A549 treated with AZD9567 at 1 μM for 4 hours (cell line): ENCODE measurements around the gene RND2. TPM values are rescaled to one million over a fixed set of nuclear protein-coding genes. Genes with fewer than 3 reads are reported as not detected.

Experiments used
- total RNA-seq: library from RNA; stranded (reverse); fragments of 200-300 nt; extraction: Qiagen RNA extraction; gene quantifications from 5 replicates; pipeline ENCODE4 v1.2.3, GENCODE V29; 2022; ENCODE audit not compliant: insufficient read depth

The RND2 gene, protein sequence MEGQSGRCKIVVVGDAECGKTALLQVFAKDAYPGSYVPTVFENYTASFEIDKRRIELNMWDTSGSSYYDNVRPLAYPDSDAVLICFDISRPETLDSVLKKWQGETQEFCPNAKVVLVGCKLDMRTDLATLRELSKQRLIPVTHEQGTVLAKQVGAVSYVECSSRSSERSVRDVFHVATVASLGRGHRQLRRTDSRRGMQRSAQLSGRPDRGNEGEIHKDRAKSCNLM
- total RNA-seq = 0.10 to 0.26 TPM (median 0.13 TPM) in 4 of 5 replicates, not detected in the other

DNA sequence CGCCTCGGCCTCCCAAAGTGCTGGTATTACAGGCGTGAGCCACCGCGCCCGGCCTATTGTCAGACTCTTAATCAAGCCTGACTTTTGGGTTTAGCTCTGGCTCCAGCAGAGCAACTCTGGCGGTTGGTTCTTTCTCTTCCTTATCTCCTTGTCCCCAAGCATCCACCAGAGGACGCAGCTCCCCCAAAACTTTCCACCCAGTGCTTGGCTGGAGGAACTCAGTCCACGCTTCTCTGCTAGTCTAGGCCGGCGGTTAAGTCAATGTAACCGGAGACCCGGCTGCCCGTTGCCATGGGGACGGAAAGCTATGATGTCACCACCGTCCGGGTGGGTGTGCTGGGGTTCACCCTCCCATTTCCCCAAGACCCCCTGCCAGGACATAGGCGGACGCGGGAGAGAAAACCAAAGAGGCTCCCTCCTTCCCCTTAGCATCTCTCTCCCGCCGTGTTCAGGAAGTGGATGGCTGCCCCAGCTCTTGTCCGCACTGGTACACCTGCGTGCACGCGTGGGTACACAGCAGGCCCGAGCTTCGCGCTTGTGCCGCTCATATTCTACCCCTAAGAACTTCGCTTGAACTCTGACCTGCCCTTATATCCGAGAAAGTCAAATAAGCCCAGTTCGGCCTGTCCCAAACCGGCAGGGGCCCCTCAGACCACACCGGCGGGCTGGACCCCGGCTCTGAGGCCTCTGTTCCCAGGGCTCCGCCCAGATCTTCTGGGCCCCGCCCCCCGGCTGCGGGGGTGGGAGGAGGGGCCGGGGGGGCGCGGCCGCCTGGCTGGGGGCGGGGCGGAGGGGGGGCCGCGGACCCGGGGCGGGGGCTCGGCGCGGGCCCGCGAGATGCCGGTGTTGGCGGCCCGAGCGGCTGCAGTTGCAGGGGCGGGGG, at the start of gene RND2:
RND2 (plus strand) TSS at position 825 of the 883 bp plus-strand sequence. CDS start 117 bp downstream, outside the sequence.

DNA sequence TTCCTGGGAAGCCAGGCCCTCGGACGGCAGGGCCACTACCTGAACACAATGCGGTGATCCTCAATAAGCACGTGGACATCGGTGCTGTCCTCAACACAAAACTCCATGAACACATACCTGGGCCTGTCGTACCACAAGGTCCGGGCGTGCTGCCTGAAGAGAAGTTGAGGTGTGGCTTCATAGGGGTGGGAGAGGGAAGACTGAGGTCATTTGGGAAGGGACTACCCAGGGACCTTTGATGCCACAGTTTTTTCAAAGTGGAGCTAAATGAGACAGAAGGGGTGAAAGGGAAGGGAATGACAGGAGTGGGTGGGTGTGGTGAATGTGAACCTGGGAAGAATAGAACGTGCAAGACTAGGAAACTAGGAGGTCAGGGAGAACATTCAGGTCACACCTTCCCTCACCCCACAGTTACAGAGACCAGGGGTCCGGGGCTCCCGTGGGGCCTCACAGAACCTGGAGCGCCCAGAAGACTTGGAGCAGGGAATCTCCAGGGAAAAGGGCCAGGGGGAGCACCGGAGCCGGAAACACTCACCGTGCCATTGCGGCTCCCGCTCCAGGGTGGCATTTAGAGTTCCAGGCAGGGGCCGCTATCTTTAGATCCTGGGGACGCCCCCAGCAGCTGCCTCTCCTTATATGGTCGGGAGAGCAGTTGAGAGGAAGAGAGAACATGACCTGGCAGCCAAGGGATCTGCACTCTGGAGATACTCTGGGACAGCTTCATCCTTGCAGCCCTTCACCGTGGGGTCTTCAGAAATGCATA, 45.3 kb upstream of the RND2 start, which contains the start of gene PTGES3L:
PTGES3L (minus strand) TSS at position 570 of the 763 bp plus-strand sequence; CDS start at position 543, 27 bp downstream.

DNA sequence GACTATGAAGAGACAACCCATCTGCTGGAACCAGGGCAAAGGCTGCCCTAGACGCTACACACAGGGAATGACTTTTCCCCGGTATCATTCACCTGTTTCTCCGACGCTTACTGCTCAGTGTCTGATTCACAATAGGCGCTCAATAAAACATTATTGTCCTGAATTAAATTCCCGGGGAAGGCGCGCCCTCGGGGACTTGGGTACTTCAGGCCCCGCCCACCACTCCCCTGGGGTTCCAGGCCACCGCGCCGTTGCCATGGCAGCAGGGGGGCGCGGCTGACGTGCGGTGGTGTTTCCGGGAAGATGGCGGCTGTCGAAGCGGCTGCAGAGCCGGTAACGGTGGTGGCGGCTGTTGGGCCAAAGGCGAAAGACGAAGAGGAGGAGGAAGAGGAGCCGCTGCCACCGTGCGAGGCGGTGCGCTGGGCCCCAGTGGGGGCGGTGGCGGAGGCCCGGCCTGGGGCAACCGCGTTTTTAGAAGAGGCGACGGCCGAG, 44.7 kb upstream of the RND2 start, which contains the start of gene RUNDC1:
RUNDC1 (plus strand) TSS at position 292 of the 492 bp plus-strand sequence; CDS start at position 304, 12 bp downstream.

DNA sequence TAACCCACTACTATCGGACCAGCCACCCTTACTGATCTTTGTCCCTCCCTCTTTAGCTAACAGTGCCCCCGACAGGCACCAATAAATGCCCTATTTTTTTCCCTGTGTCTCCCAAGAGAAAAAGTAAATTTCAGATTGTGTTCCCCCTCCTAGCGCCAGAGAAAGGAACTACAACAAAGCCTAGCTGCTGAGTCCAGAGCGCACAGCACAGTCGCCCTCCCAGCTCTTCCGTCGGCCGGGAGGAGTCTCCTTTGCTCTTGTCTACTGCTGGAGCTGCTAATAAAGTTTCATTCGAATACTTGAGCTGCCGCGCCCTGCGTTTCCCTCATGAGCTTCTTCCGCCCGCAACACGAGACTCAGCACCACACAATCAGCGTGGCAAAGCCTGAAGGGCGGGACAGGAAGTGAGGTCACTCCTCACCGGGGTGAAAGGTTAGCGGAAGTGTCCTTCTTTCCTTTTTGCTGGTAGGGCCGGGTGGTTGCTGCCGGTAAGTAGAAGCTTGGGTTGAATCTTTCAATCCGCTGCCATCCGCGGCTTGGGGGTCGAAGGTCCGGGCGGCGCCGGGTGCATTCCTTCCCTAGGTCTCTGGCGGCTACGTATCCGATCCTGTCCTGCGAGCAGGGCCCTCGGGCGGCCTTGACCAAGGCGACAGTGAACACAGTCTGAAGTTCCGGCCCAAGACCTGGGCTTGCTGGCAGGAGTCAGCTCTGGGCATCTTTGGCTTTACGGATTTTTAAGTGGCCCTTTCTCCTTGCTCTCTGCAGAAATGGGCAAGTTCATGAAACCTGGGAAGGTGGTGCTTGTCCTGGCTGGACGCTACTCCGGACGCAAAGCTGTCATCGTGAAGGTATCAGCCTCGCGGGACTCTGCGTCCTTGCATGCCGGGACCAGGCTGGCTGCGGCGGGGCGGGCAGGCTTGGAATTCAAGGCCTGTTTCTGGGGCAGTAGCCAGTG, 26.8 kb upstream of the RND2 start, which contains the start of gene RPL27:
RPL27 (plus strand) TSS at position 436 of the 955 bp plus-strand sequence; CDS start at position 768, 332 bp downstream.

DNA sequence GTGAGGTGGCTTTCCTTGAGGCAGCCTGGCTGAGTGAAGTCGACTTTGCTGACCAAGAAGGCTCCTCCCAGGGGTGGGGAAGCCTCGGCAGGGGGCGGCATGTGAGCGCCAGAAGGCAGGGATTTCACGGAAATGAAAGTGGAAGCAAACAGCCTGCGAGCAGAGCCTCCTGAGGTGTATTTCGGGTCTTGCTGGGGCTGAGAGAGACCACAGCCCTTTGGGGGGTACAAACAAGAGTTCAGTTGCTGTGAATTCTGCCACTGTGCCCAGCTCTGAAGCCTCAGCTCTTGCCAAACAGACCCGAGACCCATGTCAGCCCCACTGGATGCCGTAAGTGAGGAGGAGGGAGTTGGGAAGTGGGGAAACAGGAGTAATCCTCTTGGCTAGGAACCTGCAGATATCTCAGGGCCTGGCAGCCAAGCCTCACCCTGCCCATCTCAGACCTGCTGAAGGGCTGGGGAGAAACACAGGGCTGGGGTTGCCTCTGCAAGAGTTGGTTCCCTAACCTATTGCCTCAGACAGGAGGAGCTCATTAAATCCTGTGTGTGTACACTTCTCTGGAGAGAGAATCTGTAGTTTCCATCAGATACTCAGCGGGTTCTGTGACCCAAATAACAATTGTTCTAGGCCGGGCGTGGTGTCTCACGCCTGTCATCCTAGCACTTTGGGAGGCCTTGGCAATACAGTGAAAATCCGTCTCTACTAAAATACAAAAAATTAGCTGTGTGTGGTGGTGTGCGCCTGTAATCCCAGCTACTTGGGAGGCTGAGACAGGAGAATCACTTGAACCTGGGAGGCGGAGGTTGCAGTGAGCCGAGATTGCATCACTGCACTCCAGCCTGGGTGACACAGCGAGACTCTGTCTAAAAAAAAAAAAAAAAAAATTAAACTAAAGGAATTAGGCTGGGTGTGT, 18.1 kb upstream of the RND2 start, which contains the start of gene IFI35:
IFI35 (plus strand) TSS at position 146 of the 913 bp plus-strand sequence; CDS start at position 310, 164 bp downstream.

DNA sequence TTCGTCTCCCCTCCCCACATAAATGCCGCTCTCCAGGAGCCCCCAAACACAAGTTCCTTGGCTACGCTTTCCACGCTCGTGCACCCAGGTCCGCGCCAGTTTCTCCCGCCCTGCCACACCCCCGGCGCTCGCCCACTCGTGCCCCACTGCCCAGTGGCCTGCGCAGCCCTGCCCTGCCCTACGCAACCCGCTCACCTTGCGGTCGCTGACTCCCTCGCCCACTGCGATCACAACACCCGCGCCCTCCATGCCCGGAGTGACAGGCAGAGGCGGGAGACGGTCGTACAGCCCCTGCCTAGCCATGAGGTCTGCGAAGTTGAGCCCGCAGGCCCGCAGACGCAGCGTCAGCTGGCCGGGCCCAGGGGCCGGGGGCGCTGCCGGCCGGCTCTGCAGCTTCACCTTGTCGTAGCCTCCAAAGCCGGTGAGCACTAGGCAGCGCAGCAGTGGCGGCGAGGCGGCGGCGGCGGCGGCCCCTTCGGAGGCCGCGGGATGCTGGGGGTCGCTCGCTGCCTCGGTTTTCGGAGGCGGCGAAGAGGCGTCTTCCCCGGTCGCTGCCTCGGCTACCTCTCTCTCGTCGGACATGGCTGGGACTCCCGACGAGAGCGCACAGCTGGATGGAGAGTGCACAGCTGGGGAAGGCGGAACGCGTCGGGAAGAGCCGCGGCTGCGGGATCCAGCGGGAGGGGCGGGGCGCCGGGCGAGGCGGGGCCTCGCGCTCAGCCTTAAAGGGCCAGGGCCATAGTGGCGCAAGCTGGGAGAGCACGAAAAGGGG, 3.1 kb upstream of the RND2 start, which contains the start of gene VAT1:
VAT1 (minus strand) TSS at position 645 of the 772 bp plus-strand sequence; CDS start at position 582, 63 bp downstream.

Other genes starting within 250 kb of the RND2 start
- gene WNK4, start 244.6 kb upstream of the RND2 start, total RNA-seq = 1.3 to 2.0 TPM (median 1.8 TPM) in 4 of 5 replicates, not detected in the other
- gene COA3, start 226.5 kb upstream of the RND2 start, total RNA-seq = 123 to 134 TPM (median 124 TPM) in 5 replicates
- 0.06 to 0.19 TPM (median 0.06 TPM) in 4 of 5 replicates, not detected in the other for gene CNTD1, start 226.4 kb upstream of the RND2 start, total RNA-seq
- gene BECN1, start 200.9 kb upstream of the RND2 start, total RNA-seq = 77.7 to 99.1 TPM (median 84.7 TPM) in 5 replicates
- gene PSME3, start 191.8 kb upstream of the RND2 start, total RNA-seq = 223 to 270 TPM (median 236 TPM) in 5 replicates
- 0.77 to 3.0 TPM (median 2.4 TPM) in 5 replicates for gene AOC2, start 180.7 kb upstream of the RND2 start, total RNA-seq
- 1.2 to 2.0 TPM (median 1.5 TPM) in 5 replicates for gene AOC3, start 174.0 kb upstream of the RND2 start, total RNA-seq
- not detected in 5 replicates for gene G6PC1, start 124.4 kb upstream of the RND2 start, total RNA-seq
- gene AARSD1, start 60.8 kb upstream of the RND2 start, total RNA-seq = 53.9 to 60.7 TPM (median 58.3 TPM) in 5 replicates
- 0.64 to 1.4 TPM (median 1.1 TPM) in 4 of 5 replicates, not detected in the other for gene PTGES3L, start 45.2 kb upstream of the RND2 start, total RNA-seq
- gene RUNDC1, start 44.7 kb upstream of the RND2 start, total RNA-seq = 18.0 to 20.9 TPM (median 20.3 TPM) in 5 replicates
- 2,997 to 4,045 TPM (median 3,077 TPM) in 5 replicates for gene RPL27, start 26.8 kb upstream of the RND2 start, total RNA-seq
- 15.9 to 20.5 TPM (median 17.9 TPM) in 5 replicates for gene IFI35, start 18.4 kb upstream of the RND2 start, total RNA-seq
- 228 to 249 TPM (median 236 TPM) in 5 replicates for gene VAT1, start 2.8 kb upstream of the RND2 start, total RNA-seq
- 20.2 to 39.9 TPM (median 23.5 TPM) in 5 replicates for gene BRCA1, start 100.1 kb downstream of the RND2 start, total RNA-seq
- gene NBR1, start 146.0 kb downstream of the RND2 start, total RNA-seq = 33.1 to 42.6 TPM (median 38.2 TPM) in 5 replicates
- gene TMEM106A, start 186.6 kb downstream of the RND2 start, total RNA-seq = 0.99 to 1.2 TPM (median 1.1 TPM) in 4 of 5 replicates, not detected in the other
- gene CCDC200, start 203.4 kb downstream of the RND2 start, total RNA-seq = not detected in 5 replicates
- not detected in 5 replicates for gene RNU2-1, start 208.7 kb downstream of the RND2 start, total RNA-seq